Gastrocnemius medialis (tissue), 4 donors: ENCODE measurements around the gene CDK14.

ENCODE experiments used
- CTCF ChIP-seq, 5 experiments: fragments of 450-650 bp in 3 of 5; fragments of 200-600 bp in 2 of 5; sonication (generic) in 2 of 5; IDR thresholded peaks in 4 of 5; conservative IDR thresholded peaks in 1 of 5; 1 replicate in 4 of 5; 2 replicates in 1 of 5; pipeline ENCODE4 v1.5.1; 2016 to 2019; ENCODE audit warnings: antibody characterized with exemption in 5 of 5, mild to moderate bottlenecking in 3 of 5, moderate library complexity in 3 of 5
- POLR2A ChIP-seq, 2 donors: fragments of 450-650 bp; IDR thresholded peaks; one replicate each; pipeline ENCODE4 v1.6.1; 2017; ENCODE audit warnings: antibody characterized with exemption in 2 of 2, mild to moderate bottlenecking in 2 of 2, moderate library complexity in 2 of 2

DNA sequence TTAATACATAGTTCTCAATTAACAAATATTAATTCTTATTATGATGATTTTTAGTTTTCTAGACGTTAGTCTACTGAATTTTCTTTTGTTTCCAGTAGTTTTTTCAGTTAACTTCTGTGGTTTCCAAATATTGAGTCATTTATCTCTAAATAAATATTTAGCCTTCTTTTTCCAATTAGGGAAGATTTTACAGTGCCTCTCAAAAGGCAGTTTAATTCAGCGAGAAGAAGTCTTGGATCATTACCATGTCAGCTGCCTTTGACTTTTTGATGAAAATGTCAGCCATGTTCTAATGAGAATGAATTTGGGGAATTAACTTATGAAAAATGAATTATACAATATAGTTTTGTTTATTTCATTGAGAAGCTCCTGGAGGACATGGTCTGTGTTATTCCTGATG is 90.0 kb downstream of the CDK14 start:
- TF ChIP-seq CTCF (IDR thresholded peaks at IDR 0.05 in 4 of 5, conservative IDR thresholded peaks at IDR 0.05 in 1 of 5) (no peak), POLR2A (IDR thresholded peaks at IDR 0.05) (no peak)
